T-helper 9 cell (primary cell): ENCODE data around the gene FOXE3.
"Not testable (repeated sequence)": the region's sequence is repeated elsewhere in the genome, so short reads cannot be mapped to it uniquely, and the experiment has no call there.

Experiments used
- DNase-seq: peaks from one replicate; pipeline ENCODE4 v3.0.0-alpha.2; 2020

FOXE3 gene

GRCh38 chr1:47450606-47451005 lies 34.5 kb downstream of the FOXE3 start:
- DNase-seq = no peak

- DNase-seq = no peak
These were observed 36.3 kb downstream of the FOXE3 start for GRCh38 chr1:47452426-47452825.

- DNase-seq = not testable (repeated sequence)
These were observed 37.8 kb downstream of the FOXE3 start for GRCh38 chr1:47453910-47454309.

- no peak for DNase-seq
These were observed 40.2 kb downstream of the FOXE3 start for GRCh38 chr1:47456250-47456649.

- not testable (repeated sequence) for DNase-seq
These were observed 41.5 kb downstream of the FOXE3 start for GRCh38 chr1:47457547-47457946.

GRCh38 chr1:47459253-47459788 lies 43.2 kb downstream of the FOXE3 start:
- DNase-seq = no peak

- no peak for DNase-seq
These were observed 44.0 kb downstream of the FOXE3 start for GRCh38 chr1:47460040-47460439.

- DNase-seq = no peak
These were observed 44.4 kb downstream of the FOXE3 start for GRCh38 chr1:47460456-47460855.

- DNase-seq = no peak
These were observed 49.5 kb downstream of the FOXE3 start for GRCh38 chr1:47465605-47466004.
